Measurements from ENCODE around the gene ZBTB20. TPM values are rescaled to one million over a fixed set of nuclear protein-coding genes. Genes with fewer than 3 reads are reported as not detected.

ZBTB20 gene
- total RNA-seq, 1 donor from 2014 or later = 61.0 TPM

GRCh38 chr3:114572364-114573062, 574.6 kb downstream of the ZBTB20 start:
- intact Hi-C loops (cut with DNase I) = no loop called here
- Histone ChIP-seq H3K36me3 (no peaks in the 10 kb centered on the region), H3K4me1 (no peaks in the 10 kb centered on the region), H3K27ac (no peak overlapping the region), H3K4me3 (no peak overlapping the region), H3K27me3 (no peaks in the 10 kb centered on the region), H3K9me3 (no peaks in the 10 kb centered on the region)
- DNase-seq (no peak), ATAC-seq (no peak)
- TF ChIP-seq CTCF (IDR thresholded peaks at IDR 0.05) = no peak

- H3K4me1 ChIP-seq = no peaks in the 10 kb centered on the region
- DNase-seq (no peak), ATAC-seq (no peak)
- no peak overlapping the region for H3K27ac ChIP-seq
- TF ChIP-seq CTCF (IDR thresholded peaks at IDR 0.05) = no peak
- H3K27me3 ChIP-seq = no peaks in the 10 kb centered on the region
- intact Hi-C loops (cut with DNase I) = no loop called here
- H3K9me3 ChIP-seq = no peaks in the 10 kb centered on the region
- no peak overlapping the region for H3K4me3 ChIP-seq
- H3K36me3 ChIP-seq = no peaks in the 10 kb centered on the region
These were observed 575.7 kb downstream of the ZBTB20 start for GRCh38 chr3:114571363-114571762.

- no peak for TF ChIP-seq CTCF (IDR thresholded peaks at IDR 0.05)
- H3K9me3 ChIP-seq = no peaks in the 10 kb centered on the region
- no peaks in the 10 kb centered on the region for H3K36me3 ChIP-seq
- no peaks in the 10 kb centered on the region for H3K27me3 ChIP-seq
- no peaks in the 10 kb centered on the region for H3K4me1 ChIP-seq
- no peak overlapping the region for H3K27ac ChIP-seq
- ATAC-seq = no peak
- H3K4me3 ChIP-seq = no peak overlapping the region
- intact Hi-C loops (cut with DNase I) = no loop called here
- DNase-seq = no peak
These were observed 577.9 kb downstream of the ZBTB20 start for GRCh38 chr3:114569186-114569585.

- Histone ChIP-seq H3K36me3 (no peaks in the 10 kb centered on the region), H3K27ac (no peak overlapping the region), H3K27me3 (no peaks in the 10 kb centered on the region), H3K4me3 (no peak overlapping the region), H3K9me3 (no peaks in the 10 kb centered on the region), H3K4me1 (no peaks in the 10 kb centered on the region)
- no peak for ATAC-seq
- no peak for TF ChIP-seq CTCF (IDR thresholded peaks at IDR 0.05)
- intact Hi-C loops (cut with DNase I) = no loop called here
- no peak for DNase-seq
These were observed 579.3 kb downstream of the ZBTB20 start for GRCh38 chr3:114567771-114568170.

GRCh38 chr3:114566767-114567166, 580.3 kb downstream of the ZBTB20 start:
- TF ChIP-seq CTCF (IDR thresholded peaks at IDR 0.05) = no peak
- DNase-seq = no peak
- H3K27me3 ChIP-seq = no peaks in the 10 kb centered on the region
- intact Hi-C loops (cut with DNase I) = no loop called here
- ATAC-seq = no peak
- H3K4me1 ChIP-seq = no peaks in the 10 kb centered on the region
- no peaks in the 10 kb centered on the region for H3K9me3 ChIP-seq
- no peak overlapping the region for H3K4me3 ChIP-seq
- no peaks in the 10 kb centered on the region for H3K36me3 ChIP-seq
- H3K27ac ChIP-seq = no peak overlapping the region

All from upper lobe of right lung (tissue), 1 donor.